COLO668 (cell line): ENCODE results near the gene GNB3.
"Not testable (repeated sequence)": the region's sequence is repeated elsewhere in the genome, so short reads cannot be mapped to it uniquely, and the experiment has no call there.

Experiments
- DNase-seq: peaks from one replicate; lab custom pipeline; 2025; ENCODE audit not compliant: unreplicated experiment; lab: John Stamatoyannopoulos, UW

Gene GNB3

DNA sequence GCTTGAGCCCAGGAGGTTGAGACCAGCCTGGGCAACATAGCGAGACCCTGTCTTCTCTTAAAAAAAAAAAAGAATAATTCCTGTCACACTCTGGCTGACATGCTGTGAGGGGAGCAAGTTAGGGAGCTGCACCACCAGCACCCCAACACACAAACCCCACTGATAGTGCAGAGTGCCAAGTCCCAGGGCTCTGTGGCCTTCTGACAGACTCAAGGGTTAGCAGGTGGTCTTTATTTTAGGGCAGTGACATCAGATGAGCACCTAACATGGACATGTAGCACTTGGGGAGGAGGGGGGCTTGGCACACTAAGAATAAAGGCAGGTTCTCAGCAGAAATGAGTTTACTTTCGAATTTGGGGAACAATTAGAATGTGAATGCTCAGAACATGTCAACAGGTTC lies 18.1 kb downstream of the GNB3 start:
- no peak for DNase-seq

- no peak for DNase-seq
Observed at GRCh38 chr12:6860116-6860515, 19.4 kb downstream of the GNB3 start.

DNA sequence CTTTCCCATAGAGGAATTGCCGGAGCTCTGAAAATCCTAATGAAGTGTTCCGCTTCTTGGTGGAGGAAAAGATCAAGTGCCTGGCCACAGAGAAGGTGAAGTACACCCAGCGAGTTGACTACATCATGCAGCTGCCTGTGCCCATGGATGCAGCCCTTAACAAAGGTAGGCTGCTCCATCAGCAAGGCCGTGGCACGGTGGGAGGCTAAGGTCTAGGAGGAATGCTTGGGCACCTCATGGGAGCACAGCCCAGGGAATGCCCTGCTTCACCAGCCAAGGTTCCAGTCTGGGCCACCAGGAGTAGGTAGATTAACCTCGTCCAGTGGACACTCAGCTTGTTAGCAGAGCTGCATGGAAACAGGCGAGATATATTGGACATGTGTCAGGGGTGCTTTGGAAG lies 20.2 kb downstream of the GNB3 start:
- no peak for DNase-seq

DNA sequence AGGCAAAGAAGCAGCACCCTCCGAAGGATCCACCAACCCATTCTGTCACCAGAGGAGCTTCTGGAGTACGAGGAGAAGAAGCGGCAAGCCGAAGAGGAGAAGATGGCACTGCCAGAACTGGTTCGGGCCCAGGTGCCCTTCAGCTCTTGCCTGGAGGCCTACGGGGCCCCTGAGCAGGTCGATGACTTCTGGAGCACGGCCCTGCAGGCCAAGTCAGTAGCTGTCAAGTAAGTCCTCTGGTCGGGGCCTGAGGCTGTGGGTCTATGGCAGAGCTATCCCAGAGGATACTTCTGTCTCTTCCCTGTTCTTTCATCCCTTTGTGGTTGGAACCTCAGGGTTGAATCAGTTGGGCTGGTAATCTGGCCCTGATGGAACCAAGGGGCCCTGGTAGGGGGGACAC lies 20.7 kb downstream of the GNB3 start:
- DNase-seq, result no peak

- no peak for DNase-seq
Observed at GRCh38 chr12:6863033-6863432, 22.3 kb downstream of the GNB3 start.

DNA sequence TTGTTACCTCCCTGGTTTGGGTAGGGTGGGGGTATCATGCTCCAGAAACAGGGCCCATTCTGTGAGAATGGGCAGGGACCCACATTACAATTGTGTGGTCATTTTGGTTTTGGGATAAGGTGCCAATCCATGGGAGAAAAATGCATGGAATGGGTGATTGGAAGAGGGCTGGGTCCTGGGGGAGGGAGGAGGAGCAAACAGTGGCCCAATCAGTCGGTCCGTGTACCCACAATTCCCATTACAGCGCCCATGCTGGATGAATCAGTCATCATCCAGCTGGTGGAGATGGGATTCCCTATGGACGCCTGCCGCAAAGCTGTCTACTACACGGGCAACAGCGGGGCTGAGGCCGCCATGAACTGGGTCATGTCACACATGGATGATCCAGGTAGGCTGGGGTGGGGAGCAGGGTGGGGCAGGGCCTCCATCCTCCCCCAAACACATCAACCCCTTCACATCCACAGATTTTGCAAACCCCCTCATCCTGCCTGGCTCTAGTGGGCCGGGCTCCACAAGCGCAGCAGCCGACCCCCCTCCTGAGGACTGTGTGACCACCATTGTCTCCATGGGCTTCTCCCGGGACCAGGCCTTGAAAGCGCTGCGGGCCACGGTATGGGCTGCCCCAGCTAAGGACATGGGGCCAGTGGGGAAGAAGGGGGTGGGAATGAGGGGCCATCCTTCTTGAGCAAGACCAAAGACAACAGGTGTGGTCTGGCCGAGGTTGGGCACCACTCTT lies 23.0 kb downstream of the GNB3 start:
- DNase-seq, result no peak

- DNase-seq, result not testable (repeated sequence)
Observed at GRCh38 chr12:6865307-6865706, 24.6 kb downstream of the GNB3 start.

DNA sequence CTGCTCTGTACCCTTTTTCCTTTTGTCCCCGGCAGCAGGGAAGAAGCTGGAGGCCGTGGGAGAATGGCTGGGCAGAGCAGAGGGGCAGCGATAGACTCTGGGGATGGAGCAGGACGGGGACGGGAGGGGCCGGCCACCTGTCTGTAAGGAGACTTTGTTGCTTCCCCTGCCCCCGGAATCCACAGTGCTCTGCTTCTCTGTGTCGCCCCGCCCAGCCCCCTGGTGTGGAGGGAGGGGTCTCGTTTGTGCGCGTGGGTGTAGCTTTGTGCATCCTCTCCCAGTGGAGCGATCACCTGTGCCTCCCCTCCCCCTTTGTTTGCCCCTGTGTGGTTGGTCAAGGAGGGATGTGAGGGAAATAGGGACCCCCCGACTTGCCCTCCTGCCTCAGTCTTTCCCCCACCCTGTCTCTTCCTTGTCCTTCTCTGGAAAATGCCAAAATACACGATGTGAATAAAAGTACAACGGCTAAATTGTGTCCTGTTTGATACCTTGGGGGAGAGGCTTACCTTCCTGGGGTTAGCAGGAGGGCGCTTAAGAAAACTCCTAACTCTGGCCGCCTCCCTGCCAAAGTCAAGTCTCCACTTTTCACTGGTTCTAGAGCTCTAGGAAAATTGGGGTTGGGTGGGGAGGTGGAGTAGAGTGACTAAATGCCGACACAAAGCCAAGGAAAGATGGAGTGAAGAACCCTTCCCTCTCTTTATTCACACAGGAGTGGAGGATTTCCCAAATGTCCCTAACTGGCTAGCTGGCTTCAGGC lies 25.6 kb downstream of the GNB3 start:
- DNase-seq, result no peak

DNA sequence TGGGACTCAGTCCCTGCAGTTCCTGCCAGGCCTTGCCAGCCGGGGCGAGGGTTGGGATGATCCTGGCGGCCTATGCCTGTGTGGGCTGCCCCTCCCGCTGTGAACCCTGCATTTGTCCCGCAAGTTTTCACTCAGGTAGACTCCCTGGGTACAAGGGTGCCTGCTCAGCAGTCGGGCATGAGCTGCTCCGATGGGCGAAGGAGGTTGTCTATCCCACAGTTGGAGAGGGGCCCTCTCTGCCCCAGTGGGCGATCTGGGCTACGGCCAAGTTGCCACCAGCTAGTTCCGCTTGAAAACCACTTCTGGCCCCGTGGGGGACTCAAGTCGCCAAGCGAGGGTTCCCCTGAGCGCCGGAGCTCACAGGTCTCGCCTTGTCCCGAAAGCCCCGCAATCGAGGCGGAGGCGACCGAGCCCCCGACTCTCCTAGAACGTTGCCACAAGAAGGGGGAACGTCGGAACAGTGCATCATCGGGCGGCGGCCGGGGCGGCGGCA lies 26.2 kb downstream of the GNB3 start:
- no peak for DNase-seq

GRCh38 chr12:6867413-6868210 lies 26.9 kb downstream of the GNB3 start, which contains the start of gene TPI1:
TPI1 (plus strand) TSS chr12:6867531; CDS start chr12:6867567, 36 bp downstream.
- DNase-seq, result peak; percentile 72

DNA sequence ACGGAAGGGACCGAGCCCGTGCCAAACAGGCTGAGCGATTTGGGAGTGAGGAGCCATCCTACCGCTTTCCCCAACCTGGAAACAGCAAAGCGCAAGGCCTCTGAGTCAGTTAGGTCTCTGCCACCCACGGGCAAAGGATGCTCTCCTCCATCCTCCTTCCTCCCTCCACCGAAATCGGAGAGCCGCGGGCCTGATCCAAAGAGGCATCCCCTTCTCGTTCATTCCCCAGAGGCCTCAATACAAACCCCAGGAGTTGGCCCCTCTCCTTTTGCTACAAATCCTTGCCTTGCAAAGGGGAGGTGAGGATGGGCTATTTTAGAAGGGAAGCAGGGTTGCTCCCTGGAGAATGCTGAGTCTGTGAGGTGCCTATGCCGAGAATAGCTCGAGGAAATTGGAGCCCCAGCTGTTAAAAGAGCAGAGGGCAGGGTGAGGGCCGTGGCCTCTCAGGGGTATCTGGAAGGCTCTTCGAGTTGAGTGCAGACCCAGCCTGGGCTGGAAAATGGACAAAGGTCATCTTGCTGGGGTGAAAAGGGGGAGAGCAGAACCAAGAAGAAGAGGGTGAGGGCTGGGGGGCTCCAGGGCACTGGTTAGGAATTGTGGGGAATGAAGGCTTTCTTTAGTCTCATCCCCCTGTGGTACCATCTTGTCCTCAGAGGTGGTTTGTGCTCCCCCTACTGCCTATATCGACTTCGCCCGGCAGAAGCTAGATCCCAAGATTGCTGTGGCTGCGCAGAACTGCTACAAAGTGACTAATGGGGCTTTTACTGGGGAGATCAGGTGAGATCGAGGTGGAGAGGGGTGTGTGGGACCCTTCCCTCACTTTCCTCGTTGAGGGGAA lies 27.7 kb downstream of the GNB3 start:
- no peak for DNase-seq

DNA sequence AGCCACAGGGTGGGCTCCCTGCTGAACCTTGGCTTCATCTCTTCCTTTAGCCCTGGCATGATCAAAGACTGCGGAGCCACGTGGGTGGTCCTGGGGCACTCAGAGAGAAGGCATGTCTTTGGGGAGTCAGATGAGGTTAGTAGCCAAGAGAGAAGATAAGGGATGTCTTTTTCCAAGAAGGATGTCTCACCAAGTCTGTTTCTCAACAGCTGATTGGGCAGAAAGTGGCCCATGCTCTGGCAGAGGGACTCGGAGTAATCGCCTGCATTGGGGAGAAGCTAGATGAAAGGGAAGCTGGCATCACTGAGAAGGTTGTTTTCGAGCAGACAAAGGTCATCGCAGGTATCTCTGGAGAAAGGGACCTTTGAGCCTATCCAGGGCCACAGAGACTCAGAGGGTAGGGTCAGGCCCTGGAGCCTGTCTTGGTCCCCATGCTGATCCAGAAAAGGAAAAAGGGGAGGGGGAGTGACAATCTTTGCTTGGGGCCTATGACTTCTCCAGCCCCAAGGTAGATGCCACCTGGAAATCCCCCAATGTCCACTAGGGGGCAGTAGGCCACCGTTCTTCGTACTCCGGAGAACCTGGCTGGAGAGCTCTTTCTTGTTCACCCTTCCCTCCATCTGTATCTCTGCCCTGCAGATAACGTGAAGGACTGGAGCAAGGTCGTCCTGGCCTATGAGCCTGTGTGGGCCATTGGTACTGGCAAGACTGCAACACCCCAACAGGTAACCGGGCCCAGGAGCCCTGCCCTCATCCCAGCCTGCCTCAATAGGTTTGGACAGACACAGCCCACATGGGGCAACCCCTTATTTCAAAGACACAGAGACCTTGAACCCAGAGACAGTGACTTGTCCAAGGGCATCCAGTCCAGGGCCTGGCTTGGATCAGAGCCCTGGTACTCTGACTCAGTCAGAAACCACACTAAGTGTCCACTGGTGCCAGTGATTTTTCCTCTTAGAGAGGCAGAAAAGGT lies 28.6 kb downstream of the GNB3 start:
- peak; percentile 74 for DNase-seq

DNA sequence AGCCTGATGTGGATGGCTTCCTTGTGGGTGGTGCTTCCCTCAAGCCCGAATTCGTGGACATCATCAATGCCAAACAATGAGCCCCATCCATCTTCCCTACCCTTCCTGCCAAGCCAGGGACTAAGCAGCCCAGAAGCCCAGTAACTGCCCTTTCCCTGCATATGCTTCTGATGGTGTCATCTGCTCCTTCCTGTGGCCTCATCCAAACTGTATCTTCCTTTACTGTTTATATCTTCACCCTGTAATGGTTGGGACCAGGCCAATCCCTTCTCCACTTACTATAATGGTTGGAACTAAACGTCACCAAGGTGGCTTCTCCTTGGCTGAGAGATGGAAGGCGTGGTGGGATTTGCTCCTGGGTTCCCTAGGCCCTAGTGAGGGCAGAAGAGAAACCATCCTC lies 29.6 kb downstream of the GNB3 start:
- DNase-seq, result not testable (repeated sequence)

DNA sequence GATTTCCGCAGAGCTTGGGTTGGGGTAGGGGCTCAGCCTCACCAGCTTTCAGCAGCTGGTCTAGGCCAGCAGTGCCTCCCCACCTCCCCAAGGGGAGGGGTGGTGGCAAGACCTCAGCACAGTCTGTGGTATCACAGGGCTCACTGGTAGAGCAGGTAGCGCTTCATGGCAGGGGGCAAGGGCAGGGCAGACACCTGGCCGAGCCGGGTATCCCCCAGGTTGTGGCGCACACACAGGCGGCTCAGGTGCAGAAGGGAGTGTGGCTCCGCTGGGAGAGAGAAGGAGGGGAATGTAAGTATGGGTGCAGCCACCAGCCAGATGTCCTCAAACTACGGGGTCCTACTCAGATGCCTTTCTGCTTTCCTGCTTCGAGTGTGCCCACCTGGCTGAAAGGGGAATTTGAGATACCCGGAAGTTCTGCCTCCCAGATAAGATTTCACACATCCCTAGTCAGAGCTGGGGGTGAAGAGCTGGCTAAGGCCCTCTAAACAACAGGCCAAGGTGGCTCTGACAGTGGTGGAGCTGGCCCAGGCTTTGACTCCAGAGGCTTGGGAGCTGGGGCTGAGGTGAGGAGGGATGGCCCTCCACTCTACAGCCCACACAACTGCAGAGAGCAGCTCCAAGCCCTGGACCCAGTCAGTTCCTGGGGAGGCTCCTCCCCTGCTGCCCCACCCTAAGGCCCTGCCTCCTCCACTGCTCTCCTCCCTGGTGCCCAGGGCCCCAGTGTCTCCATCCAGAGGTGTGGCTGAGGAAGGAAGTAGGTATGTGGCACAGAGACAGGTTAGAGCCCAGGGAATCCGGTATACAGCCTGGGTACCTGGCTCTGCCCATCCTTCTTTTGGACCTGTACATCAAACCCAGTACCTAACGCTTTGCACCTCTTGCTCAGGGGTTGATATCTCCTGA lies 30.6 kb downstream of the GNB3 start:
- DNase-seq, result peak; percentile 15

DNA sequence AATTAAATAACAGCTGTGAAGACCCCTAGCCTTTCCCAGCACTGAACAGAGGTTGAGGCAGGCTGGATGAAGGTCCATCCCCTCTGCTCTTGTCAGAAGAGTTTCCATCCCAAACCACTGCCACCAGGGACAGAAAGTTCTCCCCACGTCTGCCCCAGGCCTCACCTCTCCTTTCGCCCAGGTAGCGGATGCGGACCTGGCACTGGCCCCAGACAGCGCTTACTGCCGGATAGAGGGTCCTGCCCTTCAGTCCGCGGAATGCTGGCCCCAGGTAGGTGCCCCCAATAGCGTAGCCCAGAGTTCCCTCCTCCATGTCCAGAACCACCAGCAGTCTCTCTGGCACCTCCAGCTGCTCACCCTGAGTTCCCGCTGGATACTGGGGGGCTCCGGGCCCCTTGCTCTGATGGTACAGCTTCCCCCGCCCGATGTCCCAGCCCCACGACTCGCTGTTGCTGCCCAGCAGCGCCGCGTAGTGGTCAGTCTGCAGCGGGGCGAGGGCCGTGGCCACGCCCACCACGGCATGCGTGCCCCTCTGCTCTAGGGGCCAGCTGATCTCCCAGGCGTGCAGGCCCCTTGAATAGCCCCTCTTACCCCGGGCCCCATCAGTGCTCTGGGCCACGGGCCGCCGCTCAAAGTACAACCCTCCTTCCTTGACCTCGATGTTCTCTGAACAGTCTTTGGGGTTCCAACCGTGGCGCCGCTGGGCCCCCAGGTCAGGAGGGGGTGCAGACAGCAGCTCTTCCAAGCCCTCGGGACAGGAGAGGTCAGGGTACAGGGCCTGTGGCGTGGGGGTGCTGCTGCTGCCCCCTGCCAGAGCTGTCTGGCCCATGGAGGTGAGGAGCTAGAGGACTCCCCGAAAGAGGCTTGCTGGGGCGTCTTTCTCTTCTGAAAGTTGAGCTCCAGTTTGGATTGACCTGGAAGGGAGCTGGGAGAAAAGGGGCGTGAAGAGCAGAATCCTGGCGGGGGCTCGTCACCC lies 31.6 kb downstream of the GNB3 start:
- DNase-seq, result peak; percentile 76

GRCh38 chr12:6873094-6874014 lies 32.6 kb downstream of the GNB3 start, which contains the start of gene SPSB2:
SPSB2 (minus strand) TSS chr12:6873303; CDS start chr12:6872901, 402 bp downstream.
- peak; percentile 96 for DNase-seq
